SK-N-SH treated with all-trans-retinoic acid at 6 μM for 48 hours (cell line): ENCODE measurements around the gene DHRS12.

Experiments
- TOX ChIP-seq: fragments of 250-450 bp; sonication (Bioruptor Pico); IDR thresholded peaks from 2 replicates; pipeline ENCODE4 v1.8.0; 2021; ENCODE audit warnings: mild to moderate bottlenecking, moderate library complexity, borderline replicate concordance
- ZFP30 ChIP-seq: fragments of 450-650 bp; formaldehyde crosslinking; IDR thresholded peaks from 2 replicates; pipeline ENCODE4 v1.5.0; 2022; ENCODE audit warnings: mild to moderate bottlenecking, moderate library complexity
- ZNF70 ChIP-seq: fragments of 450-650 bp; formaldehyde crosslinking; IDR thresholded peaks from 2 replicates; pipeline ENCODE4 v1.5.0; 2020; ENCODE audit warnings: mild to moderate bottlenecking, moderate library complexity
- TF ChIP-seq, protein P1 (sequence below): fragments of 250-450 bp; sonication (Bioruptor Pico); IDR thresholded peaks from 2 replicates; pipeline ENCODE4 v1.8.0; 2020; ENCODE audit warnings: mild to moderate bottlenecking, moderate library complexity, borderline replicate concordance
- TF ChIP-seq, protein P2 (sequence below): fragments of 250-450 bp; sonication (Bioruptor Pico); IDR thresholded peaks from 2 replicates; pipeline ENCODE4 v1.5.1; 2021; ENCODE audit warnings: mild to moderate bottlenecking, moderate library complexity
- TF ChIP-seq, protein P3 (sequence below): fragments of 250-450 bp; sonication (Bioruptor Pico); IDR thresholded peaks from 2 replicates; pipeline ENCODE4 v1.5.1; 2020; ENCODE audit warnings: low read depth, mild to moderate bottlenecking, moderate library complexity
- TF ChIP-seq, protein P4 (sequence below): fragments of 250-450 bp; sonication (Bioruptor Pico); IDR thresholded peaks from 2 replicates; pipeline ENCODE4 v1.5.0; 2020; ENCODE audit warnings: mild to moderate bottlenecking, moderate library complexity

DNA sequence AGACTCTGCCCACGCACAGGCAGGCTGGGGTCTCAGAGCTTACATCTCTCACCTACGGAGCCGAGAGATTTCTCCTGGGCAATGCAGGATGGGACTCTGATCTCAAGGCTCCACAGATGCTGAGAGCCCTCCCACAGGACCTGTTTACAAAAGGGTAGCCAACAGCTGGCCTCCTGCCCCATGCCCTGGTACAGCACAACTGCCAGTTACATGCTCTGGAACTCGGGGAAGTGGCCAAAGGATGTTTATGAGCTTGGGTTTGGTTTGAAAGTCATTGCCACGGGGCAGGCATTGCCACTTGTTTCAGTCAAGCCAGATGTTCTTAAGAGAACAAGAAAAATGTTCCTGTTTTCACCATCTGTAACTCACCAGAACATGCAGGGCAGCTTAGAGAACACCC lies 3.5 kb downstream of the DHRS12 start:
- TF ChIP-seq, protein P1, sequence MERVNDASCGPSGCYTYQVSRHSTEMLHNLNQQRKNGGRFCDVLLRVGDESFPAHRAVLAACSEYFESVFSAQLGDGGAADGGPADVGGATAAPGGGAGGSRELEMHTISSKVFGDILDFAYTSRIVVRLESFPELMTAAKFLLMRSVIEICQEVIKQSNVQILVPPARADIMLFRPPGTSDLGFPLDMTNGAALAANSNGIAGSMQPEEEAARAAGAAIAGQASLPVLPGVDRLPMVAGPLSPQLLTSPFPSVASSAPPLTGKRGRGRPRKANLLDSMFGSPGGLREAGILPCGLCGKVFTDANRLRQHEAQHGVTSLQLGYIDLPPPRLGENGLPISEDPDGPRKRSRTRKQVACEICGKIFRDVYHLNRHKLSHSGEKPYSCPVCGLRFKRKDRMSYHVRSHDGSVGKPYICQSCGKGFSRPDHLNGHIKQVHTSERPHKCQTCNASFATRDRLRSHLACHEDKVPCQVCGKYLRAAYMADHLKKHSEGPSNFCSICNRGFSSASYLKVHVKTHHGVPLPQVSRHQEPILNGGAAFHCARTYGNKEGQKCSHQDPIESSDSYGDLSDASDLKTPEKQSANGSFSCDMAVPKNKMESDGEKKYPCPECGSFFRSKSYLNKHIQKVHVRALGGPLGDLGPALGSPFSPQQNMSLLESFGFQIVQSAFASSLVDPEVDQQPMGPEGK (CRISPR knock-in tag): no peak
- TF ChIP-seq TOX (no peak), ZFP30 (CRISPR knock-in tag) (no peak), ZNF70 (CRISPR knock-in tag) (no peak)
- TF ChIP-seq, protein P2, sequence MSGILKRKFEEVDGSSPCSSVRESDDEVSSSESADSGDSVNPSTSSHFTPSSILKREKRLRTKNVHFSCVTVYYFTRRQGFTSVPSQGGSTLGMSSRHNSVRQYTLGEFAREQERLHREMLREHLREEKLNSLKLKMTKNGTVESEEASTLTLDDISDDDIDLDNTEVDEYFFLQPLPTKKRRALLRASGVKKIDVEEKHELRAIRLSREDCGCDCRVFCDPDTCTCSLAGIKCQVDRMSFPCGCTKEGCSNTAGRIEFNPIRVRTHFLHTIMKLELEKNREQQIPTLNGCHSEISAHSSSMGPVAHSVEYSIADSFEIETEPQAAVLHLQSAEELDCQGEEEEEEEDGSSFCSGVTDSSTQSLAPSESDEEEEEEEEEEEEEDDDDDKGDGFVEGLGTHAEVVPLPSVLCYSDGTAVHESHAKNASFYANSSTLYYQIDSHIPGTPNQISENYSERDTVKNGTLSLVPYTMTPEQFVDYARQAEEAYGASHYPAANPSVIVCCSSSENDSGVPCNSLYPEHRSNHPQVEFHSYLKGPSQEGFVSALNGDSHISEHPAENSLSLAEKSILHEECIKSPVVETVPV (CRISPR knock-in tag): no peak
- TF ChIP-seq, protein P3, sequence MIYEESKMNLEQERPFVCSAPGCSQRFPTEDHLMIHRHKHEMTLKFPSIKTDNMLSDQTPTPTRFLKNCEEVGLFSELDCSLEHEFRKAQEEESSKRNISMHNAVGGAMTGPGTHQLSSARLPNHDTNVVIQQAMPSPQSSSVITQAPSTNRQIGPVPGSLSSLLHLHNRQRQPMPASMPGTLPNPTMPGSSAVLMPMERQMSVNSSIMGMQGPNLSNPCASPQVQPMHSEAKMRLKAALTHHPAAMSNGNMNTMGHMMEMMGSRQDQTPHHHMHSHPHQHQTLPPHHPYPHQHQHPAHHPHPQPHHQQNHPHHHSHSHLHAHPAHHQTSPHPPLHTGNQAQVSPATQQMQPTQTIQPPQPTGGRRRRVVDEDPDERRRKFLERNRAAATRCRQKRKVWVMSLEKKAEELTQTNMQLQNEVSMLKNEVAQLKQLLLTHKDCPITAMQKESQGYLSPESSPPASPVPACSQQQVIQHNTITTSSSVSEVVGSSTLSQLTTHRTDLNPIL (CRISPR knock-in tag): no peak
- TF ChIP-seq, protein P4, sequence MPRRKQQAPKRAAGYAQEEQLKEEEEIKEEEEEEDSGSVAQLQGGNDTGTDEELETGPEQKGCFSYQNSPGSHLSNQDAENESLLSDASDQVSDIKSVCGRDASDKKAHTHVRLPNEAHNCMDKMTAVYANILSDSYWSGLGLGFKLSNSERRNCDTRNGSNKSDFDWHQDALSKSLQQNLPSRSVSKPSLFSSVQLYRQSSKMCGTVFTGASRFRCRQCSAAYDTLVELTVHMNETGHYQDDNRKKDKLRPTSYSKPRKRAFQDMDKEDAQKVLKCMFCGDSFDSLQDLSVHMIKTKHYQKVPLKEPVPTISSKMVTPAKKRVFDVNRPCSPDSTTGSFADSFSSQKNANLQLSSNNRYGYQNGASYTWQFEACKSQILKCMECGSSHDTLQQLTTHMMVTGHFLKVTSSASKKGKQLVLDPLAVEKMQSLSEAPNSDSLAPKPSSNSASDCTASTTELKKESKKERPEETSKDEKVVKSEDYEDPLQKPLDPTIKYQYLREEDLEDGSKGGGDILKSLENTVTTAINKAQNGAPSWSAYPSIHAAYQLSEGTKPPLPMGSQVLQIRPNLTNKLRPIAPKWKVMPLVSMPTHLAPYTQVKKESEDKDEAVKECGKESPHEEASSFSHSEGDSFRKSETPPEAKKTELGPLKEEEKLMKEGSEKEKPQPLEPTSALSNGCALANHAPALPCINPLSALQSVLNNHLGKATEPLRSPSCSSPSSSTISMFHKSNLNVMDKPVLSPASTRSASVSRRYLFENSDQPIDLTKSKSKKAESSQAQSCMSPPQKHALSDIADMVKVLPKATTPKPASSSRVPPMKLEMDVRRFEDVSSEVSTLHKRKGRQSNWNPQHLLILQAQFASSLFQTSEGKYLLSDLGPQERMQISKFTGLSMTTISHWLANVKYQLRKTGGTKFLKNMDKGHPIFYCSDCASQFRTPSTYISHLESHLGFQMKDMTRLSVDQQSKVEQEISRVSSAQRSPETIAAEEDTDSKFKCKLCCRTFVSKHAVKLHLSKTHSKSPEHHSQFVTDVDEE (CRISPR knock-in tag): no peak
